A172 (cell line): ENCODE data around the gene CTXND2. TPM values are rescaled to one million over a fixed set of nuclear protein-coding genes. Genes with fewer than 3 reads are reported as not detected.
"Not testable (repeated sequence)": the region's sequence is repeated elsewhere in the genome, so short reads cannot be mapped to it uniquely, and the experiment has no call there.

Experiments used
- DNase-seq: peaks from one replicate; pipeline ENCODE4 v3.0.0-alpha.2; 2015; ENCODE audit warnings: low spot score
- total RNA-seq: library from RNA; depleted of rRNA; stranded (reverse); fragments of >200 nt; shearing (Covaris generic); gene quantifications from 2 replicates; pipeline ENCODE4 v1.2.3, GENCODE V29; 2014

Gene CTXND2
- total RNA-seq, 1 experiment from 2014 or later: not detected

GRCh38 chr1:150890033-150890416 lies 3.1 kb downstream of the CTXND2 start:
- no peak for DNase-seq

- no peak for DNase-seq
Observed at GRCh38 chr1:150893336-150893913, 6.5 kb downstream of the CTXND2 start.

- DNase-seq: peak; percentile 83
Observed at GRCh38 chr1:150895618-150896017, 8.7 kb downstream of the CTXND2 start.

GRCh38 chr1:150899795-150900194 lies 12.9 kb downstream of the CTXND2 start:
- DNase-seq: not testable (repeated sequence)

GRCh38 chr1:150902346-150902745 lies 15.4 kb downstream of the CTXND2 start:
- DNase-seq: no peak

GRCh38 chr1:150902751-150903150 lies 15.8 kb downstream of the CTXND2 start:
- DNase-seq: no peak

- no peak for DNase-seq
Observed at GRCh38 chr1:150905301-150905700, 18.4 kb downstream of the CTXND2 start.

- no peak for DNase-seq
Observed at GRCh38 chr1:150906329-150906728, 19.4 kb downstream of the CTXND2 start.

GRCh38 chr1:150906813-150907212 lies 19.9 kb downstream of the CTXND2 start:
- DNase-seq: no peak

GRCh38 chr1:150909585-150910180 lies 22.7 kb downstream of the CTXND2 start:
- DNase-seq: no peak

GRCh38 chr1:150912623-150913022 lies 25.7 kb downstream of the CTXND2 start:
- DNase-seq: no peak

GRCh38 chr1:150917387-150917786 lies 30.5 kb downstream of the CTXND2 start:
- DNase-seq: no peak

- DNase-seq: peak; percentile 98
Observed at GRCh38 chr1:150922519-150922975, 35.6 kb downstream of the CTXND2 start.

GRCh38 chr1:150925080-150925479 lies 38.1 kb downstream of the CTXND2 start:
- no peak for DNase-seq

- DNase-seq: peak; percentile 99
Observed at GRCh38 chr1:150926097-150926741, 39.3 kb downstream of the CTXND2 start, which contains the start of gene SETDB1. SETDB1 (plus strand) TSS chr1:150926363; CDS start chr1:150927715, 1,352 bp downstream.

GRCh38 chr1:150927624-150928023 lies 40.7 kb downstream of the CTXND2 start:
- no peak for DNase-seq

- no peak for DNase-seq
Observed at GRCh38 chr1:150928286-150928685, 41.4 kb downstream of the CTXND2 start.

- not testable (repeated sequence) for DNase-seq
Observed at GRCh38 chr1:150928775-150929174, 41.8 kb downstream of the CTXND2 start.

- DNase-seq: peak; percentile 71
Observed at GRCh38 chr1:150931773-150932172, 44.8 kb downstream of the CTXND2 start.

GRCh38 chr1:150944856-150945255 lies 57.9 kb downstream of the CTXND2 start:
- no peak for DNase-seq

GRCh38 chr1:150954708-150955107 lies 67.8 kb downstream of the CTXND2 start:
- no peak for DNase-seq

GRCh38 chr1:150955280-150955679 lies 68.3 kb downstream of the CTXND2 start:
- DNase-seq: peak; percentile 43

- DNase-seq: no peak
Observed at GRCh38 chr1:150957666-150958065, 70.7 kb downstream of the CTXND2 start.
